LoVo (cell line): ENCODE measurements around the gene NR4A2.

Experiments
- DNase-seq: peaks from one replicate; pipeline ENCODE4 v3.0.0-alpha.2; 2016; ENCODE audit warnings: low spot score

Gene NR4A2

GRCh38 chr2:156340377-156340776 is 7.9 kb upstream of the NR4A2 start:
- no peak for DNase-seq

GRCh38 chr2:156339865-156340264 is 7.3 kb upstream of the NR4A2 start:
- DNase-seq = no peak

GRCh38 chr2:156339110-156339847 is 6.8 kb upstream of the NR4A2 start:
- no peak for DNase-seq

- peak; percentile 58 for DNase-seq
Observed at GRCh38 chr2:156338578-156338977, 6.1 kb upstream of the NR4A2 start.

- peak; percentile 90 for DNase-seq
Observed at GRCh38 chr2:156334496-156335478, 2.3 kb upstream of the NR4A2 start.

GRCh38 chr2:156333951-156334495 is 1.5 kb upstream of the NR4A2 start:
- peak; percentile 56 for DNase-seq

- DNase-seq = no peak
Observed at GRCh38 chr2:156333274-156333950, 891 bp upstream of the NR4A2 start.

GRCh38 chr2:156332284-156332533 is 312 bp downstream of the NR4A2 start:
- no peak for DNase-seq

GRCh38 chr2:156331572-156332283 is 793 bp downstream of the NR4A2 start:
- DNase-seq = peak; percentile 38

GRCh38 chr2:156329927-156330726 is 2.4 kb downstream of the NR4A2 start:
- no peak for DNase-seq

GRCh38 chr2:156329031-156329926 is 3.2 kb downstream of the NR4A2 start:
- DNase-seq = no peak

- DNase-seq = no peak
Observed at GRCh38 chr2:156327835-156328695, 4.5 kb downstream of the NR4A2 start.

- DNase-seq = no peak
Observed at GRCh38 chr2:156326526-156327095, 5.9 kb downstream of the NR4A2 start.

- DNase-seq = no peak
Observed at GRCh38 chr2:156325688-156326525, 6.6 kb downstream of the NR4A2 start.

GRCh38 chr2:156323754-156324153 is 8.8 kb downstream of the NR4A2 start:
- no peak for DNase-seq

- DNase-seq = no peak
Observed at GRCh38 chr2:156322686-156323231, 9.8 kb downstream of the NR4A2 start.

GRCh38 chr2:156322051-156322685 is 10.4 kb downstream of the NR4A2 start:
- no peak for DNase-seq
